Glomerular endothelial cell (primary cell): ENCODE results near the gene PA2G4. TPM values are rescaled to one million over a fixed set of nuclear protein-coding genes. Genes with fewer than 3 reads are reported as not detected.
"Not testable (repeated sequence)": the region's sequence is repeated elsewhere in the genome, so short reads cannot be mapped to it uniquely, and the experiment has no call there.

ENCODE experiments used
- DNase-seq: peaks from one replicate; pipeline ENCODE4 v3.0.0-alpha.2; 2011; ENCODE audit warnings: low read depth, low spot score; ENCODE audit errors: extremely low read depth
- total RNA-seq: library from RNA; depleted of rRNA; stranded (reverse); fragments of >200 nt; gene quantifications from 2 replicates; pipeline ENCODE4 v1.2.3, GENCODE V29; 2015

The PA2G4 gene
- total RNA-seq, 1 donor from 2014 or later, result 125 TPM

DNA sequence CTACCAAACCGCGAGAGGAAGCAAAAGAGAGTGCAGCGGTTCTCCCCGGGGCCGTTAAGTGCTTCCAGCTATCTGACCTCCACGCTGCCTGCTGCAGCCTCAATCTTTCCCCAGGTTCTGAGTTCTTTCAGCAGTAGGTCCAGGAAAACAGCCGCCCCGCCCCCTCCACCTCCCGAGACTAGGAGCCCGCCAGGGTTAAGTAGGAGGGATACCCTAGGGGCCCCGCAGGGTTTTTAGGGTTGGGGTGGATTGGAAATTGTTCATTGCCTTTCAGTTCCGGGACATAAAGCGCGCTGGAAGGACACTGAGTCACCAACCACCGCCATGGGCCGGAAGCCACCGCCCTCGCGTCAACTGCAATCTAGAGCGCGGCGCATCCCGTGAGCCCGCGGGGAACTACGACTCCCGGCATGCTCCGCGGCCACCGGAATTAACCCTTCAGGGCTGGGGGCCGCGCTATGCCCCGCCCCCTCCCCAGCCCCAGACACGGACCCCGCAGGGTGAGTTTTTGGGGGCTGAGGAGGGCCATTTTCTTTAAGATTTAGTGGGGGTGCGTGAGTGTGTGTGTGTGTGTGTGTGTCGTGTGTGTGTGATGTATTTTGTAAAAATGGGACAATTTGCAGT, 47.9 kb downstream of the PA2G4 start, which contains the start of gene MYL6B:
Gene MYL6B, plus strand, starts transcription at position 456 of the 624 bp plus-strand sequence. CDS start 1,332 bp downstream, outside the sequence.
- DNase-seq, result no peak

DNA sequence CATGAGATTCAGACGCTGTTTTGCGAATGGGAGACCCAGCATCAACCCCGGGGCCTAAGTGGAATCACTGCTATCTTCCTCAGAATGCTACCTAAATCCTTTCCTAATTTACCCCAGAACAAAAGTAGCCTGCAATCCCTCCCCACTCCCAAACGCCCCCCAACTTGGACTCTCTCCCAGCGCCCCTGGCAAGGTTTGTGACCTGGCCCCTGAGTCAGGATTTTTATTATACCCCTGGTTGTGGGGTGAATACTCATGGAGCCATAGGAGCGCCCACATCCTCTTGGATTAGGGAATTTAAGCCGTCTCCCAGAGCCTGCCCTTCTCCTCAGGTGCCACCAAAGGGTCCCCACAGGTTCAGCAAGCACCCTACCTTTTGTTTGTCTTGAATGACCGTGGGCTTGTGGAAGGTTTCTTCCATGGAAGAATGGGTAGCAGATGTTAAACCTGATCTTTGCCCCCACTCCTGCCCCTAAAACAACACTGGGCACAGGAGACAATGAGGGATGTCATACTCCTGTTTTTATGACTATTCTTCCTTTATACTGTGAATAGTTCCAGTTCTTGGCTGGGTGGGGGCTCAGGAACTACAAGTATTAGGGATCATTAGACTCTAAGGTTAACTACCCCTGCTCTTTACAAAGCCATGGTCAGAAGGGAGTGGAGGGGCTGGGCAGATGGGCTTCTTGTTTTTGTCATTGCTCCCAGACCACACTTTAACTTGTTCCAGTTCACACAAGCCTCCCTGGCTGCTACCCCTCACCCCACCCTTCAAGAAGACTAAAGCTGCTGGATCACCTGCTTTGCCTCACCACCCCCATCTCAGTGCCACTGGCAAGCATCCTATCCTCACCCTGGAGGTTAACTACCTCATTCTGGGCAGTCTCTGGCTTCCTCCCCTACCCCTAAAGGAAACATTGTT, 48.7 kb downstream of the PA2G4 start:
- DNase-seq, result no peak

DNA sequence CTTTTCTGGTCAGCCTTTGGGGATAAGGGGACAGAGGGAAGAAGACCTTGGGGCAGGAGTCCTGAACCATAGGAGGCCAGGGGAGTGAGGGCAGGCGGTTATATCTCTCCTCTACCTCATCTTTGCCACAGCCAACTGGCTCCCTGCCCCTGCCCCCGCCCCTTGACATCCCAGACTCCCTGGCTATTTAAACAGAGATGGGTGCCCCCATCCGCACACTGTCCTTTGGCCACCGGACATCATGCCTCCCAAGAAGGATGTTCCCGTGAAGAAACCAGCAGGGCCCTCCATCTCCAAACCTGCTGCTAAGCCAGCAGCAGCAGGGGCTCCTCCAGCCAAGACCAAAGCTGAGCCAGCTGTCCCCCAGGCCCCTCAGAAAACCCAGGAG, 49.3 kb downstream of the PA2G4 start:
- no peak for DNase-seq

DNA sequence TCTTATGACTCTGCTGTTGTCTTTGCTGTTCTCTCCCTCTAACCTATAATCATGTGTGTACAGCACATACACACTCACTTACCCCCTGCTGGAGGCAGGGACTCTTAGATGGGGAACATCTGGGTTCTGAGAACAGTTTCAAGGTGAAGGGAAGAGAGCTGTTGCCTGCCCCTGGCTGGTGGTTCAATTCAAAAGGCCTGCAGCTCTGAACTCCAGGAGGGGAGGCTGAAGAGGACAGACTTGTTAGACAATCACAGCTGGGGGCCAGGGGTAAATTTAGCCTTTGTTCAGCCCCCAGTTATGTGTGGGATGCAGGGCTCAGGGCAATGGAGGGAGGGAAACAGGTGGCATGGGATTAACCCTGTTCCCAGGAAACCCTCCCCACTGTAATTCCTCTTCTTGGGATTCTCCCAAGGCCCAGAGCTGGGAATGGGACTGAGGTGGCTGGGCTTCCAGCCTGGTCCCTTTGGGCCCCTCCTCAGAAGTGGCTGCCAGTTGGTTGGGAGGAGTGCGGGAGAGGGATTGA, 50.0 kb downstream of the PA2G4 start:
- DNase-seq, result no peak

DNA sequence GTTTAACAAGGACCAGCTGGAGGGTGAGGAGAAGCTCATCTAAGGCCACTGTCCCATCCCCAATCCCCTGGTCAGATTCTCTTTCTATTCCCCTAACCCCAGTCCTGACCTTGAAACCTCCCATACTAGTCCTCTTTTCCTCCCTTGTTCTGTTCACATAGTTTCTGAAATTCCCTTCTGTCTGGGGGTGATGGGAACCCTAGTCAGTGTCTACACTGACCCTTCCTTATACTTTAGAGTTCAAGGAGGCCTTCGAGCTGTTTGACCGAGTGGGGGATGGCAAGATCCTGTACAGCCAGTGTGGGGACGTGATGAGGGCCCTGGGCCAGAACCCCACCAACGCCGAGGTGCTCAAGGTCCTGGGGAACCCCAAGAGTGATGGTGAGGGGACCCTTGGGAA, 50.5 kb downstream of the PA2G4 start:
- no peak for DNase-seq

DNA sequence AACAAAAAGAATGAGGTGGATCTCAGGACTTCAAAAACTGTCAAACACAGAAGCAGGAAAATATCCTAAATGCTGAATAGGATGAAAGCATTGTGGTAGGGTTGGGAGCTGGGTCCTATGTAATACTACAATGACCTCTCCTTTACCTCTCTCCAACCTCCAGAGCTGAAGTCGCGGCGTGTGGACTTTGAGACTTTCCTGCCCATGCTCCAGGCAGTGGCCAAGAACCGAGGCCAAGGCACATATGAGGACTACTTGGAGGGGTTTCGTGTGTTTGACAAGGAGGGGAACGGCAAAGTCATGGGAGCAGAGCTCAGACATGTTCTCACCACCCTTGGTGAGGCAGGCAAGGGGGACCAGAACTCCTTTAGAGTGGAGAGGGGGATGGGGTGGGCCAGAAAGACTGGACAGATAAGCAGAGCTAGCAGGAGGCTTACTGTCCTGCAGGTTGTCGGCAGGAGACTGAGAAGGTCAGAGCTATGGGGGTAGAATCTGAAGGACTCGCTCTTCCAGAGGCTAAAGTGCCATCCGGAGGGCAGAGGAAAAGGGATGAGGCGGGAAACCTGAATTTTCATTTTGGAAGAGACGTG, 51.0 kb downstream of the PA2G4 start:
- no peak for DNase-seq

DNA sequence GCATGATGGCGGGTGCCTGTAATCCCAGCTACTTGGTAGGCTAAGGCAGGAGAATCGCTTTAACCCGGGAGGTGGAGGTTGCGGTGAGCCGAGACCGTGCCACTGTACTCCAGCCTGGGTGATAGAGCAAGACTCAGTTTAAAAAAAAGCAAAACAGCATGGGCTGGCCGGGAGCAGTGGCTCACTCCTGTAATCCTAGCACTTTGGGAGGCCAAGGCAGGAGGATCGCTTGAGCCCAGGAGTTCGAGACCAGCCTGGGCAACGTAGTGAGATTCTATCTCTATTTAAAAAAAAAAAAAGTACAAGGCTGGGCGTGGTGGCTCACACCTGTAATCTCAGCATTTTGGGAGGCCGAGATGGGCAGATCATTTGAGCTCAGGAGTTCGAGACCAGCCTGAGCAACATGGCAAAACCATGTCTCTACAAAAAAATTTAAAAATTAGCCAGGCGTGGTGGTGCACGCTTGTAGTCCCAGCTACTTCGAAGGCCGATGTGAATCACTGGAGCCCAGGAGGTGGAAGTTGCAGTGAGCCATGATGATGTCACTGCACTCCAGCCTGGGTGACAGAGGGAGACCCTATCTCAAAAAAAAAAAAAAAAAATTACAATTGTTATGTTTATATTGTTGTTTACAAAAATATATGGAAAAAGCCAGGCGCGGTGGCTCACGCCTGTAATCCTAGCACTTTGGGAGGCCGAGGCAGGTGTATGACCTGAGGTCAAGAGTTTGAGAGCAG, 52.3 kb downstream of the PA2G4 start:
- not testable (repeated sequence) for DNase-seq

DNA sequence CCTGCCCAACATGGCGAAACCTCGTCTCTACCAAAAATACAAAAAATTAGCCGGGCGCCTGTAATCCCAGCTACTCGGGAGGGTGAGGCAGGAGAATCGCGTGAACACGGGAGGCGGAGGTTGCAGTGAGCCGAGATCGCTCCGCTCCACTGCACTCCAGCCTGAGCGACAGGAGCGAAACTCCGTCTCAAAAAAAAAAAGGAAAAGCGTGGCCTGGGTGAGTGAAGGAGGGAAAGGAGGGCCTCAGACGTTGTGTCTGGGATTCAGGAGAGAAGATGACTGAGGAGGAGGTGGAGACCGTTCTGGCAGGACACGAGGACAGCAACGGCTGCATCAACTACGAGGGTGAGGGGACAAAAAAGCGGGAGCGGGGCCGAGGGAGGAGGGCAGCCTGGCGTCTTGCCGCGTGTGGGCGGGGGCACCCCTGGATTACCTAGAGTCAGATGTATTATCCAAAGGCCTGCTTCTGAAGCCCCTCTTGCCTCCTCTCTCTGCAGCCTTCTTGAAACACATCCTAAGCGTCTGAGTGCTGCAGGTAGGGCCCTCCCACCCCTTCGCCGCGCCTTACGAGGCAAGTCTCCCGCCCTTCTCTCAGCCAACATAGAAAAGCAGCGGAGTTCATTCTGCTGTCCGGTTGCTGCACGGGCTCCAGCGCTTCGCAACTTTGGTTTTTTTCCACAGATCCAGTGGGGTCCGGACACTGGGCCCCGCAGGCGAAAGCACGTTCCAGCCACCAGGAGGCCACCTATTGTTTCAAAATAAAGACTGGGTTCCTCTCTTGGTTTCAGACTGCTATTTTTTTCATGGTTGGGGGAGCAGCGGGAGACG, 53.1 kb downstream of the PA2G4 start:
- DNase-seq, result no peak

DNA sequence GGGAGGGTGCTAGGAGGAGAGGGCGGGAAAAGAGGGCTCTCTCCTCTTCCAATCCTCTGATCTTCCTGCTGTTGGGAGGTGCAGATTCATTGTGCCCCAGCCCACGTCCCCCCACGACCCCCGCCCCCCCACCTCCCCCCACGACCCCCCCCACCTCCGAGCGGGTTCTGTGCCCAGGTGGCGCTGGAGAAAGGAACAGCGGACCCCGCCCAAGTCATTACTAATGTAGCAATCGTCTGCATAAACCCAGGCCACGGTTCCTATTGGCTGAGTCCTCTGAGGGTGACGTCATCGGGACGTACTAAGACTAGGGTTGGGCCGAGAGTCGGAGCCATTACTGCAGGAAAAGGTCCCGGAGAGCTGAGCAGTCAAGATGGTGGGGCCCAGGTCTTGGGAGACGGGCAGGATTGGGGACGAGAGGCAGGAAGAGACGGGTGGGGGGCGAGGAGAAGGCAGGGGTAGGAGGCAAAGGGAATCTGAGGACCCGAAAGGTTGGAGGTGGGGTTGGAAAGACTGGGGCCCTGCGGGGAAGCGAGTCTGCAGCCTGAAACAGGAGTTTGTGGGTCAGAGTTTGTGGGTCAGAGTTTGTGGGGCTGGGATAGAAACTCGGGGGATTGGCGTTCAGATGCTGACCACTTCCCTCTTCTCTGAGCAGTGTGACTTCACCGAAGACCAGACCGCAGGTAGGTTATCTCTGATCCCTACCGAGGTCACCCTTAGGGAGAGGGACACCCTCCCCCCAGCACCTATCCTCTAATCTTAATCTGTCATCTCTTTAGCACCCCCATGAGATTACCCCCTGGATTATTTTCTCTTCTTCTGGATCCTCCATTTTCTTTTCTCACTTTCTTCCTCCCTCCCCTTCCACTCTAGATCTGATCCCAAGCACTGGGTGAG, 53.9 kb downstream of the PA2G4 start, which contains the start of gene MYL6:
Gene MYL6, plus strand, starts transcription at position 331 of the 897 bp plus-strand sequence. Its CDS starts 43 bp downstream, at position 374.
- peak; percentile 94 for DNase-seq

DNA sequence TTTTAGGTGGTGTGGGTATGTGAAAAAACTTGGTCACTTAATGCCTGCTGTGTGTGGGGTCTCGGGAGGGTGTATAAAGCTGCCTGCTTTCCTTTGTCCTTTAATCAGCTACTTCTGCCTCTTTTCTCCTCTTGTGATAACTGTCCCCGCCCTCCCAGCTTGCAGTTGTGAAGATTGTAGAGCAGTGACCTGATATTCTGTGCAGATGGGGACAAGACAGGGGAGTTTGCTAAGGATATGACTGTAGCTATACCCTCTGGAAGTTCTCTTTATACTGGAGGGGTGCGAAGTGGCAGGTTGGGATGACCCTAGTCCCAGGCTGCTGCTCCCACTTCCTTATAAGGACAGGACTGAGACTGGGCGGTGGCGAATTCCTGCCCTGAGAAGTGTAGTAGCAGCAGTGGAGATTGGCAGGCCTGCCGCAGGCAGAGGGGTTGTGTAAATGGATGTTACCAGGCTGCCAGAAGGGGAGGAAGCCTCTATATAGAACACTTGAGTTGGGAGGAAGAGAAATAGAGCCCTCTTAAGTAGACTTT, 54.6 kb downstream of the PA2G4 start:
- DNase-seq, result no peak

DNA sequence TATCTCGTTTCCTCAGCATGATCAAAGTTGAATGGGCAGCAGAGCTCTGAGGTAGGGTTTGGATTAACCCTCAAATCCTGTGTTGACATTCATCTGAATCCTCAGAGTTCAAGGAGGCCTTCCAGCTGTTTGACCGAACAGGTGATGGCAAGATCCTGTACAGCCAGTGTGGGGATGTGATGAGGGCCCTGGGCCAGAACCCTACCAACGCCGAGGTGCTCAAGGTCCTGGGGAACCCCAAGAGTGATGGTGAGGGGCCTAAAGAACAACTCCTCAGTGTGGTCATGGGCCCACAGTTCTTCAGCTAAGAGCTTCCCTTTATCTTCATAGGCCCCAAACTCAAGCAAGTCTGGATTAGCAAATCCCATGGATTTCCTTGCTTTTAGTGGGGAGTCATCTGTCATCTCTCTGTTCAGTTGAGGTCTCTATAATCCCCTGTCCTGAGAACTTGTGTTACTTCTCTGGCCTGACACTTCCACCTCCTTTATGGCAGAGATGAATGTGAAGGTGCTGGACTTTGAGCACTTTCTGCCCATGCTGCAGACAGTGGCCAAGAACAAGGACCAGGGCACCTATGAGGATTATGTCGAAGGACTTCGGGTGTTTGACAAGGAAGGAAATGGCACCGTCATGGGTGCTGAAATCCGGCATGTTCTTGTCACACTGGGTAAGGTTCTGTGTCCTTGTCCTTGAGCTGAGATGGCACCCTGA, 55.3 kb downstream of the PA2G4 start:
- DNase-seq, result no peak

DNA sequence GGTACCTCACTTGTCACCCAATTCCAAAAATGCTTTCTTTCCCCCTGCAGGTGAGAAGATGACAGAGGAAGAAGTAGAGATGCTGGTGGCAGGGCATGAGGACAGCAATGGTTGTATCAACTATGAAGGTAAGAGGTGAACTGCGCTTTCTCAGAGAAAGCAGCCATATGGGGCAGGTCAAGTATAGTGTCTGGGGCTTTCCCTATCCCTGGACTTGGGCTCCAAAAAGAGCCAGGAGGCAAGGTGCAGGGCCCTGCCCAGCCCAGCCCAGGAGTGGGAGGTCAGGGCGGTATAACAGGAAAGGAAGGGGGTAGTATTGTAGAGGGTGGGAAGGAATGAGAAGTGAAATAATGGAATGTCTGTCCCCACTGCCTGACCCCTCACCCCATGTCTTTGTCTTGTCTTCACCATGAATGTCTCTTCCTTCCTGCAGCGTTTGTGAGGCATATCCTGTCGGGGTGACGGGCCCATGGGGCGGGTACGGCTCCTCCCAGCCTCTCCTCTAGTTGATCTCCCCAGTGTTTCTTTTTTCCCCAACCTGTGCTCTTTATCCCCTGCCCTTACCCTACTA, 55.9 kb downstream of the PA2G4 start:
- no peak for DNase-seq

DNA sequence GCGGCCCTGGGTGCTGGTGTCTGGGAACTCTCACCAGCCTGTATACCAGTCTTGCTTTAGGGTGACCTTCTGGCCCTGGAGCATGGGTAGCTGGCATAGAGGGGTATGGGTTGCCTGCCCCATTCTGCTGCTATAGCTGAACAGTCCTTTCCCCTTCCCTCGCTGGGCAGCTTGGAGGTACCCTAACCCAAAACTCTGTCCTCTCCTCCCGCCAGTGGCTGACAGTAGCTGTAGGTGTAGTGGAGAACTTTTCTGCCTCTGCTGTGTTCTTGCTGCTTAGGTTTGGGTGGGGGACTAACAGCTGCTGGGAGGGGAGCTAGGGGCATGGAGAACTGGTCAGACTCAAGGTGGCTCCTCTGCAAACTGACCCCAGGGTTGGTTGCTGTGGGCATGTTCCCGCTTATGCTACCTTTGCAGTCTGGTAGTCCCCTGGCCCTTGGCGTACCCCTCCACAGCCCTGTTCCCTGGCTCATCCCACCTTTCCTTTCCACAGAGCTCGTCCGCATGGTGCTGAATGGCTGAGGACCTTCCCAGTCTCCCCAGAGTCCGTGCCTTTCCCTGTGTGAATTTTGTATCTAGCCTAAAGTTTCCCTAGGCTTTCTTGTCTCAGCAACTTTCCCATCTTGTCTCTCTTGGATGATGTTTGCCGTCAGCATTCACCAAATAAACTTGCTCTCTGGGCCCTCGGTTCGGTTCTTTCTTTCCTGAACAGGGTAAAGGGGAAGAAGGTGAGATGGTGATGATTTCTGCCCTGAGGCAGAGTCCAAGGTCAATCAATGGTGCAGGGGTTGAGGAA, 56.7 kb downstream of the PA2G4 start:
- DNase-seq, result no peak

DNA sequence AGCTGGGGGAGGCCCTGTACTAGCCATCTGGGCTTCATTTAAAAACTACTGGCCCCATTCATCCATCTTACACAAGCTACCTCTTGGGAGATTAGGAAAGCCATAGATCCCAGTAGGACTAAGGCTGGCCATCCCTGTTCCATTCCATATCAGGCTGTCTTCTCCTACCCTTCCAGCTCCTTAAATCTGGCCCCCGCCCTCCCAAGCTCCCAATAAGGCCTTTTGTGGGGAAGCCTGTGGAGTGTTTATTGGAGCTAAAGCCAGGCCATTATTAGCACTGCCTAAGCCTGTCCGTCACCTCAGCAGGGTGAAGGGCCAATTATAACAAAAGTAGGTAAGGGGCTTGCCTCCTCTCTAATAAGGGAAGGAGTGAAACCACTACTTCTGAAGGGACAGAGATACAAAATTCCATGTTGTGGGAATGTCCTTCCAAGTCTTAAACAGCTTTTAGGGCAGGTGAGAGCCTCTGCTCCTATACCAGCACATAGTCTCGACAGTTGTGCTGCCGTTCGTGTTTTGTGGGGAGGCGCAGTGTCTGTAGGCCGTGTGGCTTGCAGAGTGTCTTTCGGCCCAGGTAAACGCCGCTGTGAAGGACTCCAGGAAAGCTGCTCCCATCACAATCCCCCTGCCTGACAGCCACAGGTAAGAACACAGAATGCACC, 57.5 kb downstream of the PA2G4 start:
- no peak for DNase-seq

DNA sequence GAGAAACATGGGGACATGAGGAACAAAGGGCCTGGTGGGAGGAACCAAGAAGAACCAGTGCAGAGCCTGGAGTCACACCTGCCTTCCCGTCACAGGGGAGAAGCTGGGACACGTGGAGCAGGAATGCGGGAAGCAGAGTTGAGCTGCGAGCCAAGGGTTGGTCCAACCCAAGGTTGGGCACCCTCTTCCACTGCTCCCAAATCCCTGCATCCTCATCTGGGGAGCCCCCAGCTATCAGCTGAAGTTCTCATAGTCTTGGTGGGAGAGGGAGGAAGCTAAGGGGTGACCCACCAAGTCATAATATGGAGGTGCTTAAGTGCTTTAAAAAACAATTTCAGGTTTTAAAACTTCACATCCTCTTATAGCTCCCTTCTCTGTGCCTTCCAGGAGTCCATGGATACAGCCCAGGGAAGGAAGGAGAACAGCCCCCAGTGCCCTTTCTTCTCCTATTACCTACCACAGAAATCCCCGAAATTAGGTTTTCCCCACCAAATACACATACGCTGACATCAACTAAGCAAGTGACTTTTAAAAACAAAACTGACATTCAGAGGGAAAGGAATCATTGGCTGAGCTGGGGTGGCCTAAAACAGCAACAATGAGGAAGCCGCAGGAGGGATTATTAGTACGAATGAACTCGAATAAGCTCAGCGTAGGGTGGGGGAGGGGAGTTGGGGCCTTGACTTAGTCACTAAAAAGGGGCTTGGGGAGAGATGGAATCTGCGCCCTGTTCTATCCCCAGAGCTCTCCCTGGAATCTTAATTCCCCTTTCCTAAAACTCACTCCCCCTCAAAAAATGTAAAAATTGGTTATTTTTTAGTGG, 58.3 kb downstream of the PA2G4 start:
- no peak for DNase-seq
